HL-60 (cell line): ENCODE data around the gene TMOD3.

Source experiments
- DNase-seq, 2 experiments: peaks; one replicate each; pipeline ENCODE4 v3.0.0-alpha.2; 2010 to 2020; ENCODE audit warnings: low read depth in 1 of 2, low spot score in 1 of 2
- H3K27ac ChIP-seq: fragments of 250-450 bp; sonication (Bioruptor Pico); replicated peaks from 2 replicates; pipeline ENCODE4 v1.5.1; 2020; ENCODE audit warnings: mild to moderate bottlenecking, moderate library complexity
- H3K27me3 ChIP-seq: fragments of 250-450 bp; sonication (Bioruptor Pico); 2 replicates; pipeline ENCODE4 v1.5.1; 2021; ENCODE audit warnings: mild to moderate bottlenecking, moderate library complexity; ENCODE audit not compliant: insufficient read depth, poor library complexity, severe bottlenecking
- H3K4me3 ChIP-seq: replicated peaks from 2 replicates; pipeline ENCODE4 v1.5.1; 2011; ENCODE audit warnings: mild to moderate bottlenecking, control low read depth, low read length; ENCODE audit not compliant: insufficient read depth
- CTCF ChIP-seq: IDR thresholded peaks from one replicate; pipeline ENCODE4 v1.5.1; 2011; ENCODE audit warnings: low read length, control low read depth, inconsistent platforms; ENCODE audit not compliant: insufficient read depth
- GABPA ChIP-seq: IDR thresholded peaks from 2 replicates; pipeline ENCODE4 v1.6.1; 2012; ENCODE audit warnings: low read depth
- POLR2AphosphoS5 ChIP-seq: IDR thresholded peaks from 2 replicates; pipeline ENCODE4 v1.6.1; 2012; ENCODE audit warnings: low read depth
- REST ChIP-seq: IDR thresholded peaks from 2 replicates; pipeline ENCODE4 v1.6.1; 2012; ENCODE audit warnings: low read depth; ENCODE audit not compliant: insufficient replicate concordance
- SPI1 ChIP-seq: IDR thresholded peaks from 2 replicates; pipeline ENCODE4 v1.6.1; 2012; ENCODE audit warnings: low read depth, mild to moderate bottlenecking, borderline replicate concordance

Gene TMOD3

GRCh38 chr15:51866751-51867150 is 37.3 kb downstream of the TMOD3 start:
- Histone ChIP-seq H3K27me3 (no peaks in the 10 kb centered on the region), H3K4me3 (no peak overlapping the region), H3K27ac (no peak overlapping the region)
- no peak for DNase-seq
- no peak for TF ChIP-seq REST

GRCh38 chr15:51869060-51869421 is 39.6 kb downstream of the TMOD3 start:
- no peak for DNase-seq
- no peak for TF ChIP-seq CTCF
- TF ChIP-seq SPI1, result no peak
- no peak for TF ChIP-seq GABPA
- no peak for TF ChIP-seq POLR2AphosphoS5
- no peak for TF ChIP-seq REST
- H3K4me3 ChIP-seq, result no peak overlapping the region
- H3K27me3 ChIP-seq, result no peaks in the 10 kb centered on the region
- H3K27ac ChIP-seq, result no peak overlapping the region

GRCh38 chr15:51870774-51871173 is 41.3 kb downstream of the TMOD3 start:
- H3K27me3 ChIP-seq, result no peaks in the 10 kb centered on the region
- no peak overlapping the region for H3K27ac ChIP-seq
- DNase-seq, result no peak
- H3K4me3 ChIP-seq, result no peak overlapping the region
- TF ChIP-seq POLR2AphosphoS5, result no peak
- no peak for TF ChIP-seq CTCF
- no peak for TF ChIP-seq SPI1
- no peak for TF ChIP-seq GABPA
- TF ChIP-seq REST, result no peak
